GM18867 (cell line): Measurements from ENCODE around the gene SBF1.
"Not testable (repeated sequence)": the region's sequence is repeated elsewhere in the genome, so short reads cannot be mapped to it uniquely, and the experiment has no call there.

Experiments used
- ATAC-seq: cut with Tn5 transposase; IDR thresholded peaks from one replicate; pipeline ENCODE4 v1.9.1; 2021; ENCODE audit warnings: mild to moderate bottlenecking, moderate library complexity; ENCODE audit not compliant: unreplicated experiment

SBF1 gene

GRCh38 chr22:50445880-50446707, 28.7 kb downstream of the SBF1 start:
- ATAC-seq = no peak

GRCh38 chr22:50445071-50445879, 29.6 kb downstream of the SBF1 start:
- ATAC-seq = no peak

- no peak for ATAC-seq
Measured at GRCh38 chr22:50444663-50445062, 30.2 kb downstream of the SBF1 start.

GRCh38 chr22:50443801-50444625, 30.8 kb downstream of the SBF1 start:
- no peak for ATAC-seq

GRCh38 chr22:50443197-50443596, 31.6 kb downstream of the SBF1 start:
- no peak for ATAC-seq

GRCh38 chr22:50441428-50441993, 33.3 kb downstream of the SBF1 start:
- ATAC-seq = no peak

- no peak for ATAC-seq
Measured at GRCh38 chr22:50440544-50441249, 34.1 kb downstream of the SBF1 start.

- no peak for ATAC-seq
Measured at GRCh38 chr22:50439871-50440331, 34.9 kb downstream of the SBF1 start.

- ATAC-seq = no peak
Measured at GRCh38 chr22:50439314-50439870, 35.4 kb downstream of the SBF1 start.

GRCh38 chr22:50438305-50439275, 36.2 kb downstream of the SBF1 start:
- no peak for ATAC-seq

- no peak for ATAC-seq
Measured at GRCh38 chr22:50437511-50438304, 37.1 kb downstream of the SBF1 start.

GRCh38 chr22:50436841-50437341, 37.9 kb downstream of the SBF1 start:
- no peak for ATAC-seq

GRCh38 chr22:50436015-50436830, 38.6 kb downstream of the SBF1 start:
- ATAC-seq = no peak

- no peak for ATAC-seq
Measured at GRCh38 chr22:50435291-50436014, 39.4 kb downstream of the SBF1 start.

GRCh38 chr22:50434849-50435248, 40.0 kb downstream of the SBF1 start:
- ATAC-seq = no peak

- not testable (repeated sequence) for ATAC-seq
Measured at GRCh38 chr22:50432877-50433510, 41.8 kb downstream of the SBF1 start.
